SU-DHL-6 (cell line): Measurements from ENCODE around the gene PRKN.

Source experiments
- CTCF ChIP-seq: fragments of 200-600 bp; sonication (generic); IDR thresholded peaks from one replicate; pipeline ENCODE4 v1.5.1; 2017; ENCODE audit warnings: antibody characterized with exemption, mild to moderate bottlenecking, low read length, moderate library complexity; ENCODE audit not compliant: insufficient read depth, poor library complexity, severe bottlenecking
- EZH2phosphoT487 ChIP-seq: fragments of 200-600 bp; sonication (generic), shearing (Covaris generic); conservative IDR thresholded peaks from 2 replicates; pipeline ENCODE4 v1.6.1; 2018; ENCODE audit warnings: mild to moderate bottlenecking, antibody characterized with exemption, low read length, moderate library complexity, mixed read lengths

- no peak for TF ChIP-seq CTCF
- TF ChIP-seq EZH2phosphoT487, result no peak
These were observed 285.6 kb downstream of the PRKN start for GRCh38 chr6:162441991-162442390.
